Suppressor macrophage (primary cell): ENCODE data around the gene AJM1.
"Not testable (repeated sequence)": the region's sequence is repeated elsewhere in the genome, so short reads cannot be mapped to it uniquely, and the experiment has no call there.

Experiments used
- DNase-seq, 4 experiments: peaks; one replicate each; pipeline ENCODE4 v3.0.0-alpha.2; 2020 to 2022

Gene AJM1

GRCh38 chr9:136831720-136832104 is 10.6 kb upstream of the AJM1 start:
- DNase-seq = no peak

DNA sequence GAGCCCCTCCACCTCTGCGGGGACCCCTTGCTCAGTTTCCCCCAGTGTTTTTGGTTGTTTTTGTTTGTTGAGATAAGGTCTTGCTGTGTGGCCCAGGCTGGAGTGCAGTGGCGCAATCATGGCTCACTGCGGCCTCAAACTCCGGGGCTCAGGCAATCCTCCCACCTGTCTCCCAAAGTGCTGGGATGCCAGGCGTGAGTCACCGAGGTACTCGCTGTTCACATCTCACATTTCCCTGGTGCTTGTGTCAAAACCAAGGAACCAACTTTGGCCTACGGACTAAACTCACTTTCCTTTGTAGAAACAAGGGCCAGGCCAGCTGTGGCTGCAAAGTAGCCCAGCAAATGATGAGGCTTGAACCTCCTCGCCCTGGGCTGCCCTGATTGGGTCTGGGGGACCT is 9.7 kb upstream of the AJM1 start:
- no peak for DNase-seq

DNA sequence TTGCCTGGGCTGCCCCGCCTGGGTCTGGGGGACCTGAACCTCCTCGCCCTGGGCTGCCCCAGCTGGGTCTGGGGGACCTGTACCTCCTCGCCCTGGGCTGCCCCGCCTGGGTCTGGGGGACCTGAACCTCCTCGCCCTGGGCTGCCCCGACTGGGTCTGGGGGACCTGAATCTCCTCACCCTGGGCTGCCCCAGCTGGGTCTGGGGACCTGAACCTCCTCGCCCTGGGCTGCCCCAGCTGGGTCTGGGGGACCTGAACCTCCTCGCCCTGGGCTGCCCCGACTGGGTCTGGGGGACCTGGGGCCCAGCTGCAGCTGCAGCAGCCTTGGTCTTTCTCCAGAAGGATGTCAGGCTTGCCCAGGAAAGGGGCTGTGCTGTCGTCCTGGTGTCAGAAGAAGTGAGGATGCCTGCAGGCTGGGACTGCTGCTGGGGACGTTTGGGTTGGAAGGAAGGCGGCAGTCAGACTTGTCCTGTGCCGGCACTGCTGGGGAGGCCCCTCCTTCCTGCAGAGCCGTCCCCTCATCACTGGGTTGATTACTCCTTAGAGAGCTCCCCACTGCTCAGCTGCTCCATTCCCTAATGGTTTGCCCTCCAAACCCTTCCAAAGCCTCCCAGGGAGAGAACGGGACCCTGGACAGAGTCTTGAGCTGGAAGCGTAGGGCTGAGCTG is 8.8 kb upstream of the AJM1 start:
- DNase-seq = not testable (repeated sequence)

DNA sequence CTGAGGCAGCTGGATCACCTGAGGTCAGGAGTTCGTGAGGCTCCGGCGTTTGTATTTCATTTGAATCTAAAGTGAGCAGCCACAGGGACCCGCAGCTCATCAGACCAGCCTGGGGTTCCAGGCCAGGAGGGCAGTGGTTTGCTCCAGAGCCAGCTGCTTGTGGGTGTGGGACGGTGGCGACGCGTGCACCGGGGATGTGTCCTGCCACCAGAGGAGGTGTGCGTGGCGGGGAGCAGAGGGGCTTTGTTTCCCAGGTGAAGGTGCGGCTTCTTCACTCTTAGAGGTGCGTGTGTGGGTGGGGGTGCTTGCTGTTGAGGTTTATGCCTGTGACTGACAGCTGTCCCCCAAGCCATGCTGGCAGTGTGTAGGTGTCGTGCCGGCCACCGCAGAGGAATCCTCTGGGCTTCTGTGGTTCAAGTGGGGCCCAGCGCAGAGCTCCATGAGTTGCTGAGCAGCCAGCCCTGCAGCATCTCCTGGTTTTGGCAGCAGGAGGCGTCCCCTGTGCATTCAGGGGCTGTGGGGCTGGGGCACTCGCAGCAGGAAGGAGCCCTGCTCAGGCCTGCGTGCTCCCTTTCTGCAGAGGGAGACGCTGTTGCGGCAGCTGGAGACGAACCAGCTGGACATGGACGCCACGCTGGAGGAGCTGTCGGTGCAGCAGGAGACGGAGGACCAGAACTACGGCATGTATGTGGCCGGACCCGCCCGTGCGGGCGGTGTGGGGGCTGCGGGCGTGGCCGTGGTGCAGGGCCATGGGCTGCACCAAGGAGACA is 6.9 kb upstream of the AJM1 start:
- no peak for DNase-seq

- no peak for DNase-seq
Observed at GRCh38 chr9:136835932-136836904, 6.1 kb upstream of the AJM1 start.

- DNase-seq = no peak
Observed at GRCh38 chr9:136837146-136837855, 5.0 kb upstream of the AJM1 start.

GRCh38 chr9:136837856-136838277 is 4.4 kb upstream of the AJM1 start:
- not testable (repeated sequence) for DNase-seq

DNA sequence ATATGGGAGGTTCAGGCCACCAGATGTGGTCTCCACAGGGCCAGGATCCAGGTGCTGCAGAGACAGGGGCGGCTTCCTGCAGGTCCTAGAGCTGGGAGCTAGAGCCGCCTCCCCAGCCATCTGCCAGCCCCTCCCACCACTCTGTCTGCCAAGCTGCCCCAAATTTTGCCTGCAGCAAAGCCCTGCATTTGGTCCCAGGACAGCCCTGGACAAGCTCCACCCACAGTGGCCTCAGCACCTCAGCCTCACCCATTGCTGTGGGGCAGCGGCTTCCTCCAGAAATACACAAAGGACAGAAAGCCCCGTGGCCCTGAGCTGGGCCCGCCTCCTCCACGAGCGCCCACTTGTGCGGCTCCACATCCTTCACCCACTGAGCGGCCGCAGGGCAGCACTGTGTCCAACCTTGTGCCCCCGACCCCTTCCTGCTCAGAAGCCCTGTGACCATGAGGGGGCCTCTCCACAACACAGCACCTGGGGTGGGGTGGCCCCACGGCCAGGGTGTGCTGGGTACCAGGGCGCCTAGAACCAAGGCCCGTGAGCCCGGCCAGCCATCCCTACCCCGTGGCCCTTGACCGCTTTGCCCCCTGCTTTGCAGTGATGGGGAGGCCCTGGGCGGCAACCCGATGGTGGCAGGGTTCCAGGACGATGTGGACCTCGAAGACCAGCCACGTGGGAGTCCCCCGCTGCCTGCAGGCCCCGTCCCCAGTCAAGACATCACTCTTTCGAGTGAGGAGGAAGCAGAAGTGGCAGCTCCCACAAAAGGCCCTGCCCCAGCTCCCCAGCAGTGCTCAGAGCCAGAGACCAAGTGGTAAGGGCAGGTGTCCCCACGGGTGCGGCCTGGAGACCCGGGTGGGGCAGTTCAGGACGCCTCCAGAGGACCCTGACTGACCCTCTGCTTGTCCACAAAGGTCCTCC is 3.7 kb upstream of the AJM1 start:
- DNase-seq = no peak

DNA sequence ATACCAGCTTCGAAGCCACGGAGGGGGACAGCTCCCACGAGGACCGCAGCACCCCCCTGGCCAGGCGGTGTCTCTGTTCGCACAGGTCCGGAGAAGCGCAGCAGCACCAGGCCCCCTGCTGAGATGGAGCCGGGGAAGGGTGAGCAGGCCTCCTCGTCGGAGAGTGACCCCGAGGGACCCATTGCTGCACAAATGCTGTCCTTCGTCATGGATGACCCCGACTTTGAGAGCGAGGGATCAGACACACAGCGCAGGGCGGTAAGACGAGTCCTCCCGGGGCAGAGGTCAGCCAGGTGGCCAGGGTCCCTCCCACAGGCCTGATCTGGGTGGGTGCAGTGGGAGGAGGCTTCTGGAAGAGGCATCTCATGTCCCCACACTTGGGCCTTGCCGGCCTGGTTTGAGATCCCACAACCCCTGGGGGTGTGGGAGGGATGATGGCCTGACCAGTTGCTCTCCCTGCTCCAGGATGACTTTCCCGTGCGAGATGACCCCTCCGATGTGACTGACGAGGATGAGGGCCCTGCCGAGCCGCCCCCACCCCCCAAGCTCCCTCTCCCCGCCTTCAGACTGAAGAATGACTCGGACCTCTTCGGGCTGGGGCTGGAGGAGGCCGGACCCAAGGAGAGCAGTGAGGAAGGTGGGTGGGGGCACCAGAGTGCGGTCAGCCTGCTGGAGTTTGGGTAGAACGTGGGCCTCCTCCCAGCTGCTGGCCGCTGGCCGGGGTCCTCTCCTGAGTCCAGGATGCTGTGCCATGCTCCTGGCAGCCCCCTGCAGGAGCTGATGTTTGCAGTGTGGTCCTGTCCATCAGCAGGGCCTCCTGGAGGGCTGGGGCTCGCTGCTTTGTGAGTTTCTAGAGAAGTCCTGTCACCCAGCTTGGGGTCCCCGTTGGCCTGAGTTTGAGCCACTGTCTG is 2.8 kb upstream of the AJM1 start:
- DNase-seq = no peak

- no peak for DNase-seq
Observed at GRCh38 chr9:136840140-136840876, 2.0 kb upstream of the AJM1 start.

GRCh38 chr9:136840877-136841645 is 1.2 kb upstream of the AJM1 start:
- peak in 3 of 4 experiments; percentile 40 to 59 (median 42) for DNase-seq

DNA sequence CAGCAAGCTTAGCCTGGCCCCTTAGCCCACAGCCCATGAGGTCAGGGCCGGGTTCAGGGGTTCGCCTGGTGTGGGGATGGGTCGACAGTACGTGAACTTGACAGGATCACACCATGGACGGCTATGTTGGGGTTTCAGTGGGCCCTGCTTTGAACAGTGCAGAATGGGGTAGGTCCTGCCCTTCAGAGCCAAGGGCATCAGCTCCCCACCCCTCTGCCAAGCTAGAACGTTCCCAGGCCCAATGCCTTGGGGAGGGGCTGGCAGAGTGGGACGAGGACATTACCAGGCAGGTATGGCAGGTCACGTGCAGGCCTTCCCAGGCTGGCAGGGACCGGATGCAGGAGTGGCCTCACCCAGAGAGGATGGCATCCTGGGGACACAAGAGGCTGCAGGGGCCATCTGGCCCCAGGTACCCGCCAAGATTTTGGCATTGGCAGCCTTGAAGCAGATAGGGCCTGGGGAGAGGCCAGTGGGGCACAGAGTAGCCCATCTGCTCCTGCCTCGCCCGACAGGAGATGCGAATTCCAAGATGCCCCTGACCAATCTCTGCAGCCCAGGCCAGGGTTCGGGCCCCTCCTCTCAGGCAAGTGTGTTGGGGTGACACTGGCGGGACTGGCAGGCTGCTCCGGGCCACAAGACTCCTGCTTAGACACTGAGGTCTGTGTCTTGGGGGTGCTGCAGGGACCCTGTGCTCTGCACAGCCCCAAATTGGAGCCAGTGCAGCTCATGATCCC is 465 bp upstream of the AJM1 start:
- DNase-seq = not testable (repeated sequence)

GRCh38 chr9:136843159-136843800 is 1.0 kb downstream of the AJM1 start:
- not testable (repeated sequence) for DNase-seq

DNA sequence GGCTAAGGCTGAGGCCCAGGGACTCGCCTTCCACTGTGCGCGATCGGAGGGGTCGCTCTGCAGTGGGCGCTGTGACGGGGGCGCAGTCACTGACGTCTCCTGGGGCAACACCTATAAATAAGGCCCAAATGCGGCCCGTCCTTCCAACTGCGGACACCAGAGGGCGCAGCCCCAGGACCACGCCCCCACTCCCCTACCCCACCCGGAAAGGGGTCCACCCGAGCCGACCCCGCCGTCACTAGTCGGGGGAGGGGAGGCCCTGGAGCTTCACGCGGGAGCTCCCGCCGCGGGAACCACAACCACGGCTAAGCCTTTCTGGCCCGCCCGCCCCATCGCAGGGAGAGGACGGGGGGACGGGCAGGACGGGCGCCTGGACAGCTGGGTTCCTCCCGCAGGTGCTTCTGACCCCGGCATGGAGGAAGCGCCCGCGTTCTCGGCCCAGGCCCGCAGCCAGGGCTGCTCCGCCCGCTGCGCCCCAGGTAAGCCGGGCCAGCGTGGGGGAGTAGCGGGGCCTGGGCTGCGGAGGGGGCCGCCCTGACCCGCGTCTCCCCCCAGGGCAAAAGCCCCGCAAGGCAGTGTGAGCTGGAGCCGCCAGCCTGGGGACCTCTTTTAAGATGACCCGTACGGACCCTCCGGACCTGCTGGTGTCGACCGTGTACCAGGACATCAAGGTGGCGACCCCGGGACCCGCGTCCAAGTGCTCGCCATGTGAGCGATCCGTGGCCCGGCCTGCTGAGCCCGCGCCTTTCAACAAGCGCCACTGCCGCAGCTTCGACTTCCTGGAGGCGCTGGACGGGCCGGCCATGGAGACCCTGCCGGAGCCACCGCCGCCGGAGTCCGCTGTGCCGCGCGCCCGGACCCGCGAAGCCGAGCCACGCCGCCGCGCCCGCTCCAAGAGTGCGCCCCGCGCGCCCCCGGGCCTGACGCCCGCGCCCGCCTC is 1.8 kb downstream of the AJM1 start:
- DNase-seq = peak in 3 of 4 experiments; percentile 43 to 65 (median 44)

- DNase-seq = peak in 1 of 4 experiments; percentile 30
Observed at GRCh38 chr9:136844761-136845464, 2.6 kb downstream of the AJM1 start.
